Vagina (tissue), 2 donors: ENCODE data around the gene WDR7. TPM values are rescaled to one million over a fixed set of nuclear protein-coding genes. Genes with fewer than 3 reads are reported as not detected.

Source experiments
- DNase-seq, 2 donors: peaks; one replicate each; pipeline ENCODE4 v3.0.0-alpha.2; 2017; ENCODE audit errors: extremely low spot score in 2 of 2
- H3K27ac ChIP-seq: fragments of 200-600 bp; sonication (generic); one replicate; pipeline ENCODE4 v1.5.1; 2019
- H3K27me3 ChIP-seq: fragments of 200-600 bp; sonication (generic); one replicate; pipeline ENCODE4 v1.5.1; 2019
- H3K36me3 ChIP-seq, 2 donors: fragments of 200-600 bp; sonication (generic); one replicate each; pipeline ENCODE4 v1.5.1; 2017 to 2019
- H3K4me1 ChIP-seq: fragments of 200-600 bp; sonication (generic); one replicate; pipeline ENCODE4 v1.5.1; 2019
- H3K4me3 ChIP-seq, 2 donors: fragments of 200-600 bp; sonication (generic); 1 replicate in 1 of 2; 2 replicates in 1 of 2; pipeline ENCODE4 v1.5.1; 2016 to 2019
- H3K9me3 ChIP-seq: fragments of 200-600 bp; sonication (generic); one replicate; pipeline ENCODE4 v1.5.1; 2019
- POLR2A ChIP-seq, 2 donors: fragments of 450-650 bp; IDR thresholded peaks; one replicate each; pipeline ENCODE4 v1.6.1; 2017; ENCODE audit warnings: antibody characterized with exemption in 2 of 2, mild to moderate bottlenecking in 2 of 2, moderate library complexity in 2 of 2
- POLR2AphosphoS5 ChIP-seq, 2 donors: sonication (generic); formaldehyde crosslinking; IDR thresholded peaks; one replicate each; pipeline ENCODE4 v1.9.0; 2017; ENCODE audit warnings: antibody characterized with exemption in 2 of 2, mild to moderate bottlenecking in 2 of 2, low read depth in 1 of 2; ENCODE audit not compliant: insufficient read depth in 1 of 2
- intact Hi-C: fragments of 100-400 bp; cut with DNase I; formaldehyde crosslinking; loops from one replicate; pipeline ENCODE4 v1.15.1; 2023
- total RNA-seq: library from RNA; depleted of rRNA; stranded (reverse); fragments of >200 nt; gene quantifications from one replicate; pipeline ENCODE4 v1.2.3, GENCODE V29; 2016
- TF ChIP-seq, protein P1 (sequence below), 3 experiments: fragments of 450-650 bp in 2 of 3; fragments of 200-600 bp in 1 of 3; sonication (generic) in 1 of 3; IDR thresholded peaks; one replicate each; pipeline ENCODE4 v1.5.1; 2017 to 2019; ENCODE audit warnings: antibody characterized with exemption in 3 of 3, mild to moderate bottlenecking in 2 of 3, moderate library complexity in 2 of 3

WDR7 gene
- total RNA-seq, 1 donor from 2014 or later: 26.3 TPM

- peaks cover 9% of the 10 kb centered on the region for H3K4me1 ChIP-seq
- TF ChIP-seq POLR2A (IDR thresholded peaks at IDR 0.05) (no peak), POLR2AphosphoS5 (IDR thresholded peaks at IDR 0.05; ENCODE audit: insufficient read depth in 1 of 2, low read depth in 1 of 2) (no peak)
- TF ChIP-seq, protein P1, sequence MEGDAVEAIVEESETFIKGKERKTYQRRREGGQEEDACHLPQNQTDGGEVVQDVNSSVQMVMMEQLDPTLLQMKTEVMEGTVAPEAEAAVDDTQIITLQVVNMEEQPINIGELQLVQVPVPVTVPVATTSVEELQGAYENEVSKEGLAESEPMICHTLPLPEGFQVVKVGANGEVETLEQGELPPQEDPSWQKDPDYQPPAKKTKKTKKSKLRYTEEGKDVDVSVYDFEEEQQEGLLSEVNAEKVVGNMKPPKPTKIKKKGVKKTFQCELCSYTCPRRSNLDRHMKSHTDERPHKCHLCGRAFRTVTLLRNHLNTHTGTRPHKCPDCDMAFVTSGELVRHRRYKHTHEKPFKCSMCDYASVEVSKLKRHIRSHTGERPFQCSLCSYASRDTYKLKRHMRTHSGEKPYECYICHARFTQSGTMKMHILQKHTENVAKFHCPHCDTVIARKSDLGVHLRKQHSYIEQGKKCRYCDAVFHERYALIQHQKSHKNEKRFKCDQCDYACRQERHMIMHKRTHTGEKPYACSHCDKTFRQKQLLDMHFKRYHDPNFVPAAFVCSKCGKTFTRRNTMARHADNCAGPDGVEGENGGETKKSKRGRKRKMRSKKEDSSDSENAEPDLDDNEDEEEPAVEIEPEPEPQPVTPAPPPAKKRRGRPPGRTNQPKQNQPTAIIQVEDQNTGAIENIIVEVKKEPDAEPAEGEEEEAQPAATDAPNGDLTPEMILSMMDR (IDR thresholded peaks at IDR 0.05): no peak
- no peak overlapping the region for H3K4me3 ChIP-seq
- H3K9me3 ChIP-seq: no peaks in the 10 kb centered on the region
- DNase-seq: no peak
- H3K27me3 ChIP-seq: no peaks in the 10 kb centered on the region
- H3K27ac ChIP-seq: no peak overlapping the region
- no peaks in the 10 kb centered on the region for H3K36me3 ChIP-seq
- intact Hi-C loops: no loop called here
Measured at GRCh38 chr18:56889621-56890020, 238.5 kb downstream of the WDR7 start.

GRCh38 chr18:56890632-56891031 is 239.5 kb downstream of the WDR7 start:
- Histone ChIP-seq H3K27ac (no peak overlapping the region), H3K27me3 (no peaks in the 10 kb centered on the region), H3K36me3 (no peaks in the 10 kb centered on the region), H3K4me1 (peaks cover 9% of the 10 kb centered on the region), H3K9me3 (no peaks in the 10 kb centered on the region), H3K4me3 (no peak overlapping the region)
- DNase-seq: no peak
- intact Hi-C loops: no loop called here
- no peak for TF ChIP-seq POLR2AphosphoS5 (IDR thresholded peaks at IDR 0.05; ENCODE audit: insufficient read depth in 1 of 2, low read depth in 1 of 2)

DNA sequence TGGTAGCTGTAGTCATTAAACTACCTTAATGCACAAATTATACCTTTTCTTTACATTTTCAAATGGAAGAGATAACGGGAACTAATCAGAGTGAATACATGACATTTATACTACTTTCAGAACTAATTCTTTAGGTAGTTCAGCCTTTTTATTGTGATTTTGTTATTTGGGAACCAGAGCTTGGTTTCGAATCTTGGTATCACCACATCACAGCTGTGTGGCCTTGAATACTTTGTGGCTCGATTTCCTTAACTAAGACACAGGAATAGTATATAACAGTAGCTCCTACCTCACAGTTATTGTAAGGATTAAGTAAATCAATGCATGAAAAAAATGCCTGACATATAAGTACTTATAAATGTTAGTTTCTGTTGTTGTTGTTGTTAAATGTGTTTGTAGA is 240.0 kb downstream of the WDR7 start:
- intact Hi-C loops: no loop called here
- Histone ChIP-seq H3K27ac (no peak overlapping the region), H3K27me3 (no peaks in the 10 kb centered on the region)

DNA sequence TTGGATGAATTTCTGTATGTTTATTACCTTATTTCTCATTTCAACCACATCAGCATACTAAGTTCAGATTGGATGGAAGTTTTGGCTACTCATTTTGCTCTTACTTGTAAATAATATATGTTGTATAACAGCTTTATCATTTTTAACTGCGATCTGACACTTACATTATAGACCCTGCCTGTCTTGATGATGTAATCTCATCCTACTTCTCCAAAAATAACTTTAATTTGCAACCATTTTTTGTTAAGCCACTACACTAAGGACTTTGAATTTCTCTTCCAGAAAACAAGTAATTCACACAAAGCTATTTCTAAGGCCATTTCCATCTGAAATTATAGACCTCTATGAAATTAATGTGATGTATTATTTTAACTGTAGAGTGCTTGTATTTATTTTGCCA is 240.7 kb downstream of the WDR7 start:
- Histone ChIP-seq H3K4me3 (no peak overlapping the region), H3K27ac (no peak overlapping the region), H3K4me1 (peaks cover 9% of the 10 kb centered on the region), H3K36me3 (no peaks in the 10 kb centered on the region), H3K9me3 (no peaks in the 10 kb centered on the region), H3K27me3 (no peaks in the 10 kb centered on the region)
- TF ChIP-seq POLR2AphosphoS5 (IDR thresholded peaks at IDR 0.05; ENCODE audit: insufficient read depth in 1 of 2, low read depth in 1 of 2) (no peak), POLR2A (IDR thresholded peaks at IDR 0.05) (no peak)
- TF ChIP-seq, protein P1 (IDR thresholded peaks at IDR 0.05): no peak
- DNase-seq: no peak
- intact Hi-C loops: no loop called here

More for the DNA sequence above, 240.0 kb downstream of the WDR7 start:
- no peak for DNase-seq
- Histone ChIP-seq H3K9me3 (no peaks in the 10 kb centered on the region), H3K4me3 (no peak overlapping the region), H3K4me1 (peaks cover 9% of the 10 kb centered on the region), H3K36me3 (no peaks in the 10 kb centered on the region)
- TF ChIP-seq POLR2AphosphoS5 (IDR thresholded peaks at IDR 0.05; ENCODE audit: insufficient read depth in 1 of 2, low read depth in 1 of 2) (no peak), POLR2A (IDR thresholded peaks at IDR 0.05) (no peak)
- TF ChIP-seq, protein P1 (IDR thresholded peaks at IDR 0.05): no peak

GRCh38 chr18:56897122-56897521 is 246.0 kb downstream of the WDR7 start:
- no peaks in the 10 kb centered on the region for H3K27me3 ChIP-seq
- H3K4me3 ChIP-seq: no peak overlapping the region
- H3K36me3 ChIP-seq: no peaks in the 10 kb centered on the region
- intact Hi-C loops: no loop called here
- no peaks in the 10 kb centered on the region for H3K4me1 ChIP-seq
- TF ChIP-seq, protein P1 (IDR thresholded peaks at IDR 0.05): no peak
- TF ChIP-seq POLR2AphosphoS5 (IDR thresholded peaks at IDR 0.05; ENCODE audit: insufficient read depth in 1 of 2, low read depth in 1 of 2) (no peak), POLR2A (IDR thresholded peaks at IDR 0.05) (no peak)
- no peak for DNase-seq
- no peak overlapping the region for H3K27ac ChIP-seq
- no peaks in the 10 kb centered on the region for H3K9me3 ChIP-seq
